HG03378 (cell line): ENCODE results near the gene ZNF584.
"Not testable (repeated sequence)": the region's sequence is repeated elsewhere in the genome, so short reads cannot be mapped to it uniquely, and the experiment has no call there.

Experiments used
- ATAC-seq: cut with Tn5 transposase; IDR thresholded peaks from one replicate; pipeline ENCODE4 v1.9.1; 2021; ENCODE audit warnings: mild to moderate bottlenecking, moderate library complexity; ENCODE audit not compliant: unreplicated experiment

ZNF584 gene

GRCh38 chr19:58403920-58404478 lies 4.5 kb upstream of the ZNF584 start:
- not testable (repeated sequence) for ATAC-seq

- no peak for ATAC-seq
These were observed 1.4 kb upstream of the ZNF584 start for GRCh38 chr19:58406818-58407657.

GRCh38 chr19:58407658-58408151 lies 744 bp upstream of the ZNF584 start:
- no peak for ATAC-seq

- peak; percentile 14 for ATAC-seq
These were observed 751 bp downstream of the ZNF584 start for GRCh38 chr19:58409010-58409790.

GRCh38 chr19:58416604-58417003 lies 8.2 kb downstream of the ZNF584 start:
- ATAC-seq: no peak

- ATAC-seq: no peak
These were observed 8.6 kb downstream of the ZNF584 start for GRCh38 chr19:58417071-58417470.

- no peak for ATAC-seq
These were observed 20.2 kb downstream of the ZNF584 start for GRCh38 chr19:58428617-58429016.

GRCh38 chr19:58429745-58430144 lies 21.3 kb downstream of the ZNF584 start:
- ATAC-seq: no peak

- no peak for ATAC-seq
These were observed 25.8 kb downstream of the ZNF584 start for GRCh38 chr19:58434217-58434616.

- ATAC-seq: peak; percentile 96
These were observed 31.4 kb downstream of the ZNF584 start, which contains the start of gene ZNF132 for GRCh38 chr19:58439576-58440554. TSS of gene ZNF132 (minus strand) at chr19:58440153. CDS start at chr19:58439821, 332 bp downstream.

GRCh38 chr19:58440556-58440955 lies 32.1 kb downstream of the ZNF584 start:
- no peak for ATAC-seq

GRCh38 chr19:58442986-58443385 lies 34.5 kb downstream of the ZNF584 start:
- ATAC-seq: not testable (repeated sequence)

- not testable (repeated sequence) for ATAC-seq
These were observed 40.4 kb downstream of the ZNF584 start for GRCh38 chr19:58448860-58449259.

GRCh38 chr19:58449980-58450379 lies 41.5 kb downstream of the ZNF584 start:
- ATAC-seq: not testable (repeated sequence)

GRCh38 chr19:58450856-58451357 lies 42.5 kb downstream of the ZNF584 start:
- peak; percentile 3 for ATAC-seq

- ATAC-seq: peak; percentile 89
These were observed 43.1 kb downstream of the ZNF584 start, which contains the start of gene ZNF324B for GRCh38 chr19:58451358-58452101. TSS of gene ZNF324B (plus strand) at chr19:58451622. CDS start at chr19:58453702, 2,080 bp downstream.

- no peak for ATAC-seq
These were observed 45.3 kb downstream of the ZNF584 start for GRCh38 chr19:58453743-58454142.

- ATAC-seq: no peak
These were observed 46.9 kb downstream of the ZNF584 start for GRCh38 chr19:58455306-58455705.

GRCh38 chr19:58456111-58456510 lies 47.7 kb downstream of the ZNF584 start:
- ATAC-seq: no peak
